Suprapubic skin (tissue), 4 donors: Measurements from ENCODE around the gene DAAM1.

Experiments
- POLR2A ChIP-seq, 2 donors: fragments of 450-650 bp; IDR thresholded peaks; one replicate each; pipeline ENCODE4 v1.6.1; 2017; ENCODE audit warnings: antibody characterized with exemption in 2 of 2, mild to moderate bottlenecking in 2 of 2, moderate library complexity in 2 of 2
- POLR2AphosphoS5 ChIP-seq, 3 donors: sonication (generic); formaldehyde crosslinking; IDR thresholded peaks; one replicate each; pipeline ENCODE4 v1.6.1; 2017; ENCODE audit warnings: antibody characterized with exemption in 3 of 3
- TF ChIP-seq, protein P1 (sequence below), 2 donors: fragments of 200-600 bp in 1 of 2; fragments of 450-650 bp in 1 of 2; sonication (generic) in 1 of 2; IDR thresholded peaks; one replicate each; pipeline ENCODE4 v1.5.1; 2016 to 2019; ENCODE audit warnings: antibody characterized with exemption in 2 of 2, mild to moderate bottlenecking in 1 of 2, moderate library complexity in 1 of 2

DNA sequence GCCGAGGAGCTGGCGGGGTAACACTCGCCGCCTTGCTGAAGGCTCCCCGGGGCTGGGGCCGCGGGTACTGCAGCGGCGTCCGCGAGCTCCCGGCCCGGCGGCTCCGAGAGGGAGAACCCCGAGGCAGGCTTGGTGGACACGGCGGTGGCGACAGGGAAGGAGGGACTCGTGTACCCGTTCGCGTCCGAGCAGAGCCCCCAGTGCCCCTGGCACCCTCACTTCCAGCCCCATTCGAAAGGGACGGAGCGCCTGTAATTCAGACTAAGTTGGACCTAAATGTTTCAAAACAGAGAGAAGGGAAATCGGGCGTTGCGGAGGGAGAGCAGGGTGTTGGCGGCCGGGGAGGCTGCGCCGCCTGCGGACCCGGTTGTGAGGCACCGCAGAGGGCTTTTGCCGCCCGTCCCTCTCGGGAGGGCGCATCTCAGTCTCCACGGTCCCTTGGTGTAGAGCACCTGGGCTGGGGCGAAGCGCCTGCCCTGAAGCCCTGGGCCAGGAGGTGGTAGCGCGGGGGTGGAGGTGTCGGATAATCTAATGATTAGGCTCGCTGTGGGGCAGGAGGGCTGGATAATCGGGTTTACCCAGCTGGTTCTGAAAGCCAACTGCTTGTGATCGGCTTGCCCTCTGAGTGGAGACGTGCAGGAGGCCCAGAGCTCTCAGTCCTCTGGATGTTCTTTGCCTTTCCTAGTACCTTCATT, 771 bp downstream of the DAAM1 start:
- no peak for TF ChIP-seq POLR2A (IDR thresholded peaks at IDR 0.05)
- TF ChIP-seq POLR2AphosphoS5 (IDR thresholded peaks at IDR 0.05), result no peak
- TF ChIP-seq, protein P1, sequence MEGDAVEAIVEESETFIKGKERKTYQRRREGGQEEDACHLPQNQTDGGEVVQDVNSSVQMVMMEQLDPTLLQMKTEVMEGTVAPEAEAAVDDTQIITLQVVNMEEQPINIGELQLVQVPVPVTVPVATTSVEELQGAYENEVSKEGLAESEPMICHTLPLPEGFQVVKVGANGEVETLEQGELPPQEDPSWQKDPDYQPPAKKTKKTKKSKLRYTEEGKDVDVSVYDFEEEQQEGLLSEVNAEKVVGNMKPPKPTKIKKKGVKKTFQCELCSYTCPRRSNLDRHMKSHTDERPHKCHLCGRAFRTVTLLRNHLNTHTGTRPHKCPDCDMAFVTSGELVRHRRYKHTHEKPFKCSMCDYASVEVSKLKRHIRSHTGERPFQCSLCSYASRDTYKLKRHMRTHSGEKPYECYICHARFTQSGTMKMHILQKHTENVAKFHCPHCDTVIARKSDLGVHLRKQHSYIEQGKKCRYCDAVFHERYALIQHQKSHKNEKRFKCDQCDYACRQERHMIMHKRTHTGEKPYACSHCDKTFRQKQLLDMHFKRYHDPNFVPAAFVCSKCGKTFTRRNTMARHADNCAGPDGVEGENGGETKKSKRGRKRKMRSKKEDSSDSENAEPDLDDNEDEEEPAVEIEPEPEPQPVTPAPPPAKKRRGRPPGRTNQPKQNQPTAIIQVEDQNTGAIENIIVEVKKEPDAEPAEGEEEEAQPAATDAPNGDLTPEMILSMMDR (IDR thresholded peaks at IDR 0.05), result no peak
